ENCODE results near the gene ZMIZ1.

ZMIZ1 gene

DNA sequence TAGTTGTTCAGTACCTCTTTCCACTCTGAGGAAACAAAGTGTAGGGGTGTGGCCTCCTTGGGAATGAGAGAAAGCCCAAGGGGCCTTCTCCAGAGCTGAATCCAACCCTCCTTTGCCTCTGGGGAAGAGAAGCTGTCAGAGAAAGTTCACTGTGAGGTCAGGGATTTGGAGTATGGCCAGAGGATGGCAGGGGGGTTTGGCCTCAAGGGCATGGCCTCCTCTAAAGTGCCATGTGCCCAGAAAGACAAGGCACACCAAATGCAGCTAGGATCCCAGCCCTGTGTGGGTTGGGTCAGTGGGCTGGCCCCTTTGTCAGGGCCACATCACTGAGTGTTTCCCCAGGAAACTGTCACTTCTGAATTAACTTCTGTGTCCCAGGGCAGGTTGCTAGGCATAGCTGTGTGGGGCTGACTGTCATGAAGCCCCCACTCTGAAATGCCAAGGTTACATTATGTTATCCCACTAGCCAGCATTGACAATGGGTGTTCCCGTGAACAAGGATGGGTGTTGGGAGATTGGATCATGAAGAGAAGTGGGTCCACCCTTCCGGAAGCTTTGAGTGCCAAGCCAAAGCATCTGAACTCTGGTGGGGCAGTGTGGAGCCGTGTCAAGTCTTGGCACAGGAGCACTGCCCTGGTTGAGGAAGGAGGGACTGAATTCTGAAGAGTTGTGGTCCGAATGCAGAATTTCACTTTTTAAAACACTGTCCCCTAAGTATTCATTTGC, 123.3 kb downstream of the ZMIZ1 start:
- H3K4me3 ChIP-seq (ENCODE audit: low read depth in 1 of 2, low read length in 2 of 2) = no peak overlapping the region
- peaks cover 0 to 16% of the 10 kb centered on the region in 2 donors for H3K36me3 ChIP-seq (ENCODE audit: control insufficient read depth in 1 of 2, insufficient read depth in 2 of 2, low read length in 2 of 2)
- no peaks in the 10 kb centered on the region for H3K27me3 ChIP-seq (ENCODE audit: control insufficient read depth in 1 of 2, insufficient read depth in 2 of 2, low read length in 2 of 2)
- H3K9ac ChIP-seq (ENCODE audit: low read depth in 1 of 2, low read length in 2 of 2) = no peak overlapping the region
- no peaks in the 10 kb centered on the region for H3K9me3 ChIP-seq (ENCODE audit: control insufficient read depth in 1 of 2, low read length in 2 of 2)
- H3K27ac ChIP-seq (ENCODE audit: low read depth, low read length) = no peak overlapping the region
- H3K4me1 ChIP-seq (ENCODE audit: control insufficient read depth in 1 of 2, insufficient read depth in 2 of 2, low read length in 2 of 2) = peaks cover 23 to 30% of the 10 kb centered on the region in 2 donors

GRCh38 chr10:79192677-79193003, 123.9 kb downstream of the ZMIZ1 start:
- Histone ChIP-seq H3K27ac (ENCODE audit: low read depth, low read length) (no peak overlapping the region), H3K9ac (ENCODE audit: low read depth in 1 of 2, low read length in 2 of 2) (no peak overlapping the region), H3K4me3 (ENCODE audit: low read depth in 1 of 2, low read length in 2 of 2) (no peak overlapping the region), H3K9me3 (ENCODE audit: control insufficient read depth in 1 of 2, low read length in 2 of 2) (no peaks in the 10 kb centered on the region), H3K36me3 (ENCODE audit: control insufficient read depth in 1 of 2, insufficient read depth in 2 of 2, low read length in 2 of 2) (peaks cover 0 to 13% of the 10 kb centered on the region in 2 donors), H3K27me3 (ENCODE audit: control insufficient read depth in 1 of 2, insufficient read depth in 2 of 2, low read length in 2 of 2) (no peaks in the 10 kb centered on the region), H3K4me1 (ENCODE audit: control insufficient read depth in 1 of 2, insufficient read depth in 2 of 2, low read length in 2 of 2) (peaks cover 18 to 25% of the 10 kb centered on the region in 2 donors)

DNA sequence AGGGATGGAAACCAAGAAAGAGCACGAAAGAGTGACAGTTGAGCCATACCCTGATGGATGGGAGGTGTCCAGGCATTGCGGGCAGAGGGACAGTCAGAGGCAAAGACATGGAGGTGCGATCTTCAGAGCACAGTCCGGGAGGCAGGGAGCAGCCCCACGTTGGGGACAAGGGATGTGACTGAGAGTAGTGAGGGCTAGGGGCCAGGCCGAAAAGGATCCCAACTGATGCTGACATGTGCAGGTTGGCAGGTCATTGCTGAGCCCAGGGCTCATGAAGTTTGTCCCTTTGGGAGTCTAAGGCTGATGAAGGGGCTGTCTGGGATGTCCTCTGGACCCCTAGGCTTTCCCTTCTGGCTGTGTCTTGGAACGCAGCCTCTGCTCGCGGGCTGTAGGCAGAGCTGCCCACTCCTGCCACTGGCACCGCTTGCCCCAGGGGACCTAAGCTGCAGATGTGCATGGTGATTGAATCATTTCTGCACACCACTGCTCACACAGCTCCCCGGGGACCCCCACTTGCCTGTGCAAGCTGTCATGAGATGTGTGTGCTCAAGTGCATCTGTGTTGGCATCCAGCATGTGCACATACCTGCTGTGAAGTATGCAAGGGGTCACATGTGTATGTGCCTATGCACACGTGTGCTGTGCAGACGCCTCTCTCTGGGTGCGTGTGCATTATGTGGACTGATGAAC, 125.1 kb downstream of the ZMIZ1 start:
- Histone ChIP-seq H3K4me1 (ENCODE audit: control insufficient read depth in 1 of 2, insufficient read depth in 2 of 2, low read length in 2 of 2) (peaks cover 8 to 14% of the 10 kb centered on the region in 2 donors), H3K9ac (ENCODE audit: low read depth in 1 of 2, low read length in 2 of 2) (no peak overlapping the region), H3K27ac (ENCODE audit: low read depth, low read length) (no peak overlapping the region), H3K27me3 (ENCODE audit: control insufficient read depth in 1 of 2, insufficient read depth in 2 of 2, low read length in 2 of 2) (no peaks in the 10 kb centered on the region), H3K9me3 (ENCODE audit: control insufficient read depth in 1 of 2, low read length in 2 of 2) (no peaks in the 10 kb centered on the region), H3K4me3 (ENCODE audit: low read depth in 1 of 2, low read length in 2 of 2) (no peak overlapping the region), H3K36me3 (ENCODE audit: control insufficient read depth in 1 of 2, insufficient read depth in 2 of 2, low read length in 2 of 2) (peaks cover 0 to 13% of the 10 kb centered on the region in 2 donors)

DNA sequence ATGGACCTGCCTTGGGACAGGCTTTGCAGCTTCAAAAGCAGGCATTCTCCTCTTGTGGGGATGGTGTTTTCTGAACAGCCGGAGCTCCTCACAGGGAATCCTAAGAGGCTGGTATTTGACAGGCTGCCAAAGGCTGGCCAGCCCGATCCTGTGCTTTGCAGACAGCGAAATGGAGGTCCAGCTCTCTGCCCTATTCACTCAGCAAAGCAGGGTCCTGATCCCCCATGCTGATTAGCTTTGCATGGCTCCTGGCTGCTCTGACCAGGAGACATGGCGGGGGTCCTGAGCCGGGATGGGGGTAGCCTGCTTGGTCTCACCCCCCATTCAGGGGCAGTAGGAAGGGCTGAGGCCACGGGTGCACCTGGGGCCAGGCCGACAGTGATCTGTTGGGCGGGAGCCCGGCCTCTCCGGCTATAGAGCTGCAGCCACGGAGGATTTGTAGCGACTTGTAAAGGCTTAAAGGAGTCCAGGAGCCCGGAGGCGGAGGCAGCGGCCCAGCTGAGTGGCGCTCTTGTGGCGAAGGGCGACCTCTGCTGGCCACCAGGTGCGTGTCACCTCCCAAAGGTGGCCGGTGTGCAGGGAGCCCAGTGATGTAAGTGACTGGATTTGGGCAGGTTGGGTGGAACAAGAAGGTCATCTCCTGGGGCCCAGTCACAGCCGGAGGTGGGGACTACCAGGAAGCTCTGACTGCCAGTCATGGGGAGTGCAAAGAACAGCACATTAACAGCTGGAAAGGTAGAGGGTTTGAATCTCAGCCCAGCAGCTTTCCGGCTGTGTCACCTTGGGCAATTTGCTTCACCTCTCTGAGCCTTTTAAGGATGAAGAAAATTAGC, 126.5 kb downstream of the ZMIZ1 start:
- Histone ChIP-seq H3K9me3 (ENCODE audit: control insufficient read depth in 1 of 2, low read length in 2 of 2) (no peaks in the 10 kb centered on the region), H3K36me3 (ENCODE audit: control insufficient read depth in 1 of 2, insufficient read depth in 2 of 2, low read length in 2 of 2) (peaks cover 0 to 9% of the 10 kb centered on the region in 2 donors), H3K4me1 (ENCODE audit: control insufficient read depth in 1 of 2, insufficient read depth in 2 of 2, low read length in 2 of 2) (peaks cover 5 to 9% of the 10 kb centered on the region in 2 donors), H3K27ac (ENCODE audit: low read depth, low read length) (no peak overlapping the region), H3K27me3 (ENCODE audit: control insufficient read depth in 1 of 2, insufficient read depth in 2 of 2, low read length in 2 of 2) (no peaks in the 10 kb centered on the region), H3K4me3 (ENCODE audit: low read depth in 1 of 2, low read length in 2 of 2) (no peak overlapping the region), H3K9ac (ENCODE audit: low read depth in 1 of 2, low read length in 2 of 2) (no peak overlapping the region)

DNA sequence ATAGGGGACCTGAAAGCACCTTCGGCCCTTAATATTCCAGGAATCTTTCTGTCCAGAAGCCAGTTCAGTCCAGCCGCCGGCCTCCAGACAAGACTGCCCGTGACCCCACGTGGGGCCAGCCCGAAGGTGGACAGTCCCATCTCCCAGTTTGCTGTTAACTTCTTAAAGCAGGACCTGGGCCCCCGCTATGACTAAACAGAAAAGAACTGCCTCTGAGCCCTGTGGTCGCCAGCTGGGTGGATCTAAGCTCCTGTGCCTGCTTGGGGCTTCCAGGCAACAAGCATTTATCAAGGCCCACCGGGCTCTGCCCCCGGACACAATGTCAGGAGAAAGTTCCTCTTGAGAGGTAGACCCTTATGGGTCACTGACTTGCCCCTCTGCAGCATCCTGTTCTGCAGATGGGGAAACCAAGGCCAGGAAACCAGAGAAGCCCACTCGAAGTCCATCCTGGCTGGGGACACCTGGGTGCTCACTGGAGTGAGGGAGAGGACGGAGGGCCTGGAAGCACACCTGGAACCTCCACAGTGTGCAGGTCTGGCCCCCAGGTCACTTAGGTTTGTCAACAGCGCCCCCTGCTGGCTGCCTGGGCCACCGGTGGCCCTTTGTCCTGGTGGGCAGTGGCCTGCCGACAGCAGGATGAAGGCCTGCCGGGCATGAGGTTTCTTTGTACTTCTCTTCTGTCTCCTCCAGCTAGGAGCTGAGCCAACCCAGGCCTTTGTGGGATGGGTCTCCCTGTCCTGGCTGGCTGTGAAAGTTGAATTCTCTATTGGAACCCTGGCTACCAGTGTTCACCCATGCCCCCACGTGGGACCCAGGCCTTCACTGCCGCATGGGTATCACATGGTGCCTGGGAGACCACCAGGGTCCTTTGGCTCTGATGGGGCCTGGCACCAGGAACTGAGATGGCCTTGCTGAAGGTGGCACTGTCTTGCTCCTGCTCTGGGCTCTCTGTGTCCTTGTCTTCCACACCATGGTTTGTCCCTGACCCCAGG, 128.0 kb downstream of the ZMIZ1 start:
- Histone ChIP-seq H3K36me3 (ENCODE audit: control insufficient read depth in 1 of 2, insufficient read depth in 2 of 2, low read length in 2 of 2) (peaks cover 6 to 13% of the 10 kb centered on the region in 2 donors), H3K27ac (ENCODE audit: low read depth, low read length) (no peak overlapping the region), H3K9ac (ENCODE audit: low read depth in 1 of 2, low read length in 2 of 2) (no peak overlapping the region)

DNA sequence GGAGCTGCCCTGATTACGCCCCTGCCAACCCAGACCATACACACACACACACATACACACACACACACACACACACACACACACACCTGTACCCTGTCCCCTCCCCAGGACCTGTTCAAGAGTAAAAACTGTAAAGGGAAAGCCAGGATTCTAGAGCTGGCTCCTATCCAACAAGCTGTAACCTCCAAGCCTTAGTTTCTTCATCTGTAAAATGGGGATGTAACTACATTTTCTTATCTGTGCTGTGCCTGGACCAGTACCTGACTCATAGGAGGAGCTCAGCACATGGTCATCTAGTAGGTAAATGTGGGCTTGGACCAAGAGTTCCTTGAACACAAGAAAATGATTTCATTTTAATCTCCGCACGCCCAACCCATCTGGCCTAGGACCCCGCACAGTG, 128.8 kb downstream of the ZMIZ1 start:
- H3K4me1 ChIP-seq (ENCODE audit: control insufficient read depth in 1 of 2, insufficient read depth in 2 of 2, low read length in 2 of 2) = peaks cover 5 to 9% of the 10 kb centered on the region in 2 donors

More for the DNA sequence above, 128.0 kb downstream of the ZMIZ1 start:
- H3K9me3 ChIP-seq (ENCODE audit: control insufficient read depth in 1 of 2, low read length in 2 of 2) = no peaks in the 10 kb centered on the region
- H3K27me3 ChIP-seq (ENCODE audit: control insufficient read depth in 1 of 2, insufficient read depth in 2 of 2, low read length in 2 of 2) = no peaks in the 10 kb centered on the region
- no peak overlapping the region for H3K4me3 ChIP-seq (ENCODE audit: low read depth in 1 of 2, low read length in 2 of 2)
- H3K4me1 ChIP-seq (ENCODE audit: control insufficient read depth in 1 of 2, insufficient read depth in 2 of 2, low read length in 2 of 2) = peaks cover 5 to 9% of the 10 kb centered on the region in 2 donors

GRCh38 chr10:79200346-79200745, 131.6 kb downstream of the ZMIZ1 start:
- Histone ChIP-seq H3K4me3 (ENCODE audit: low read depth in 1 of 2, low read length in 2 of 2) (no peak overlapping the region), H3K27ac (ENCODE audit: low read depth, low read length) (no peak overlapping the region), H3K27me3 (ENCODE audit: control insufficient read depth in 1 of 2, insufficient read depth in 2 of 2, low read length in 2 of 2) (no peaks in the 10 kb centered on the region), H3K36me3 (ENCODE audit: control insufficient read depth in 1 of 2, insufficient read depth in 2 of 2, low read length in 2 of 2) (peaks cover 14 to 42% of the 10 kb centered on the region in 2 donors), H3K9me3 (ENCODE audit: control insufficient read depth in 1 of 2, low read length in 2 of 2) (no peaks in the 10 kb centered on the region), H3K4me1 (ENCODE audit: control insufficient read depth in 1 of 2, insufficient read depth in 2 of 2, low read length in 2 of 2) (peaks cover 0 to under 1% of the 10 kb centered on the region in 2 donors), H3K9ac (ENCODE audit: low read depth in 1 of 2, low read length in 2 of 2) (no peak overlapping the region)

More for the DNA sequence above, 128.8 kb downstream of the ZMIZ1 start:
- Histone ChIP-seq H3K36me3 (ENCODE audit: control insufficient read depth in 1 of 2, insufficient read depth in 2 of 2, low read length in 2 of 2) (peaks cover 7 to 18% of the 10 kb centered on the region in 2 donors), H3K9me3 (ENCODE audit: control insufficient read depth in 1 of 2, low read length in 2 of 2) (no peaks in the 10 kb centered on the region), H3K4me3 (ENCODE audit: low read depth in 1 of 2, low read length in 2 of 2) (no peak overlapping the region), H3K27ac (ENCODE audit: low read depth, low read length) (no peak overlapping the region), H3K9ac (ENCODE audit: low read depth in 1 of 2, low read length in 2 of 2) (no peak overlapping the region), H3K27me3 (ENCODE audit: control insufficient read depth in 1 of 2, insufficient read depth in 2 of 2, low read length in 2 of 2) (no peaks in the 10 kb centered on the region)

DNA sequence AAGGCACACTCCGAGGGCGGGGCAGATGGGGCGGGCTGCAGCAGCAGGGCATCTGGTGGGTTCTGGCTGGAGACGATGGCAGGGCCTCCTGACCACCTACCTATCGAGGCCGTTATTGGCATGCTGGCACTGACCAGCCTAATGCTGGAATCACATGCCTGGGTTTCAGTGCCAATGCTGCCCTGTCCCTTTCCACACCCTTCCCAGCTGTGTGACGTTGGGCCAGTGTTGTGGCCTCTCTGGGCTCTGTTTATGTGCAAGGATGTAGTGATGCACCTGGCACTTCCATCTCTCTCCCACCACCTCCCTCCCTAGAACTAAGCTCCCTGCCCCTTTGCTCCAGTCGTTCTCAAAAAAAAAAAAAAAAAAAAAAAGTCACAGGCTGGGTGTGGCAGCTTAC, 132.9 kb downstream of the ZMIZ1 start:
- no peaks in the 10 kb centered on the region for H3K27me3 ChIP-seq (ENCODE audit: control insufficient read depth in 1 of 2, insufficient read depth in 2 of 2, low read length in 2 of 2)
- H3K9ac ChIP-seq (ENCODE audit: low read depth in 1 of 2, low read length in 2 of 2) = no peak overlapping the region
- peaks cover 20 to 50% of the 10 kb centered on the region in 2 donors for H3K36me3 ChIP-seq (ENCODE audit: control insufficient read depth in 1 of 2, insufficient read depth in 2 of 2, low read length in 2 of 2)
- H3K4me1 ChIP-seq (ENCODE audit: control insufficient read depth in 1 of 2, insufficient read depth in 2 of 2, low read length in 2 of 2) = no peaks in the 10 kb centered on the region
- H3K9me3 ChIP-seq (ENCODE audit: control insufficient read depth in 1 of 2, low read length in 2 of 2) = no peaks in the 10 kb centered on the region
- H3K27ac ChIP-seq (ENCODE audit: low read depth, low read length) = no peak overlapping the region
- no peak overlapping the region for H3K4me3 ChIP-seq (ENCODE audit: low read depth in 1 of 2, low read length in 2 of 2)

GRCh38 chr10:79202188-79203013, 133.6 kb downstream of the ZMIZ1 start:
- Histone ChIP-seq H3K9me3 (ENCODE audit: control insufficient read depth in 1 of 2, low read length in 2 of 2) (no peaks in the 10 kb centered on the region), H3K4me1 (ENCODE audit: control insufficient read depth in 1 of 2, insufficient read depth in 2 of 2, low read length in 2 of 2) (no peaks in the 10 kb centered on the region), H3K27me3 (ENCODE audit: control insufficient read depth in 1 of 2, insufficient read depth in 2 of 2, low read length in 2 of 2) (no peaks in the 10 kb centered on the region), H3K9ac (ENCODE audit: low read depth in 1 of 2, low read length in 2 of 2) (no peak overlapping the region), H3K4me3 (ENCODE audit: low read depth in 1 of 2, low read length in 2 of 2) (no peak overlapping the region), H3K36me3 (ENCODE audit: control insufficient read depth in 1 of 2, insufficient read depth in 2 of 2, low read length in 2 of 2) (peaks cover 20 to 57% of the 10 kb centered on the region in 2 donors), H3K27ac (ENCODE audit: low read depth, low read length) (no peak overlapping the region)
